Measurements from ENCODE around the gene NTRK3. TPM values are rescaled to one million over a fixed set of nuclear protein-coding genes. Genes with fewer than 3 reads are reported as not detected.

The NTRK3 gene
- total RNA-seq, 4 donors from 2014 or later = 0.94 to 3.2 (median 1.8) TPM

DNA sequence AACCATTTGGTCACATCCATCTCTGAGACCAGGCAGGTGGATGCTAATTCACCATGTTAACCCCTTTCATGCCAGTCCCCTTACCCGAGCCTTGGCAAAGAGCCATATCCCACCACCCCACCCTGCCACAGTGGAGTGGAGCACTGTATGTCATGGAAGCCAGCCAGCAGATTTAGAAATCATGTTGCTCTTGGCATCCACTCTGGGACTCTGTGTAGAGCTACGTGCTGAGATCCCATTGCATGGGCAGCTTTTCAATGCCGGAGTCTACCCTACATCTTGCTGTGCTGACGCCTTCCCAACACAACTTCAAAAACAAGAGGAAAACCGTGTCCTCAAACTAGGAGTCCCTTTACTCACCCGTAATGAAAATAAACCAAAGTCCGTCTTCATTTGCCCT is 131.0 kb downstream of the NTRK3 start:
- intact Hi-C loops (cut with DNase I) = no loop called here
- no peaks in the 10 kb centered on the region for H3K36me3 ChIP-seq
- no peaks in the 10 kb centered on the region for H3K9me3 ChIP-seq
- H3K4me3 ChIP-seq (replicated peaks in 1 of 3) = no peak overlapping the region
- no peaks in the 10 kb centered on the region for H3K27me3 ChIP-seq
- no peak for DNase-seq
- no peak for TF ChIP-seq POLR2A (IDR thresholded peaks at IDR 0.05)
- TF ChIP-seq, protein P1, sequence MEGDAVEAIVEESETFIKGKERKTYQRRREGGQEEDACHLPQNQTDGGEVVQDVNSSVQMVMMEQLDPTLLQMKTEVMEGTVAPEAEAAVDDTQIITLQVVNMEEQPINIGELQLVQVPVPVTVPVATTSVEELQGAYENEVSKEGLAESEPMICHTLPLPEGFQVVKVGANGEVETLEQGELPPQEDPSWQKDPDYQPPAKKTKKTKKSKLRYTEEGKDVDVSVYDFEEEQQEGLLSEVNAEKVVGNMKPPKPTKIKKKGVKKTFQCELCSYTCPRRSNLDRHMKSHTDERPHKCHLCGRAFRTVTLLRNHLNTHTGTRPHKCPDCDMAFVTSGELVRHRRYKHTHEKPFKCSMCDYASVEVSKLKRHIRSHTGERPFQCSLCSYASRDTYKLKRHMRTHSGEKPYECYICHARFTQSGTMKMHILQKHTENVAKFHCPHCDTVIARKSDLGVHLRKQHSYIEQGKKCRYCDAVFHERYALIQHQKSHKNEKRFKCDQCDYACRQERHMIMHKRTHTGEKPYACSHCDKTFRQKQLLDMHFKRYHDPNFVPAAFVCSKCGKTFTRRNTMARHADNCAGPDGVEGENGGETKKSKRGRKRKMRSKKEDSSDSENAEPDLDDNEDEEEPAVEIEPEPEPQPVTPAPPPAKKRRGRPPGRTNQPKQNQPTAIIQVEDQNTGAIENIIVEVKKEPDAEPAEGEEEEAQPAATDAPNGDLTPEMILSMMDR (IDR thresholded peaks at IDR 0.05) = no peak
- no peaks in the 10 kb centered on the region for H3K4me1 ChIP-seq
- 63 to 80% methylated on average over 7 of the region's 7 CpGs for WGBS, 2 donors
- H3K27ac ChIP-seq = no peak overlapping the region

DNA sequence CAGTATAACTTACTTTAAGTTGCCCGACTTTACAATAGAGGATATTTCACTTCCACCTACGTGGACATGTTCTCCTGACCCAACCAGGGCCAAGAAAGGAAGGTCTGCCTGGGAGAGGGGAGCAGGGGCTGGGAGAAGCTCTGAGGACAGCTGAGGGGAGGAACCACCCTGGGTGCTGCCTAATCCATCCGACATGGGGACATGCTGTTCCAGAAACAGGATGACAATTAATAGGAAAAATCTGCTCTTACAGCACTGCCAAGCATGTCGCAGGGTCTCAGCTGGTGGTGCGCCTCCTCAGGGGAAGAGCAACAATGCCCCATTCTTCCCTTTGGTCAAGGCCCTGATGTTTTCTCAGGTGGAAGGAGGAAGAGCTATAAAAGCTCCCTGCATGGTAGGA is 132.3 kb downstream of the NTRK3 start:
- H3K36me3 ChIP-seq = no peaks in the 10 kb centered on the region
- intact Hi-C loops (cut with DNase I) = no loop called here
- no peak overlapping the region for H3K4me3 ChIP-seq (replicated peaks in 1 of 3)
- no peak for DNase-seq
- WGBS, 2 donors = 74 to 90% methylated on average over 5 of the region's 5 CpGs
- no peak overlapping the region for H3K27ac ChIP-seq
- no peaks in the 10 kb centered on the region for H3K27me3 ChIP-seq
- H3K4me1 ChIP-seq = no peaks in the 10 kb centered on the region
- no peaks in the 10 kb centered on the region for H3K9me3 ChIP-seq
- TF ChIP-seq POLR2A (IDR thresholded peaks at IDR 0.05) = no peak
- TF ChIP-seq, protein P1 (IDR thresholded peaks at IDR 0.05) = no peak

DNA sequence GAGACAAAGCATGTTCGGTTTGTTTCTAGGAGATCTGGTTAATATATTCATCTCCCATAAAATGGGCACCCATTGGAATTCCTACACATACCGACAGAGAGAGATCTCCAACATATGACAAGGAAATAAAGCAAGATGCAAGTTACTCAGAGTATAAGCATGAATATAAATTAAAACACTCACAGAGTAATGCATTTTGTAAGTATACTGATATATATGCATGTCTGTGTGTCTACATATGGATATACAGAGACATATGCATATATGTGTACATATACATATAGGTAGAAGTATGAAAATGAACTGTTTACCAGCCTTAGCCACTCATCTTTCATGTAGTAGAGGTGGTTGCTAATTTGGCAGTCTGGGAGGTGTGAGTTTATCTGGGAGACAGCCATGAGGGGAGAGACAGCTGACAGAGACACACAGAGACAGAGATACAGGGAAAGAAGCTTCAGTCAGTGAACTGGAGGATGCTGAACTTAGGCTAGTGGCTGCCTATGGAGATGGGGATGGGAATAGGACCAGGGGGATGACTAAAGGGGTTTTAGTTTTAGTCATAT is 134.5 kb downstream of the NTRK3 start:
- DNase-seq = no peak
- Histone ChIP-seq H3K4me3 (replicated peaks in 1 of 3) (no peak overlapping the region), H3K36me3 (no peaks in the 10 kb centered on the region), H3K27ac (no peak overlapping the region), H3K27me3 (no peaks in the 10 kb centered on the region), H3K4me1 (no peaks in the 10 kb centered on the region), H3K9me3 (no peaks in the 10 kb centered on the region)
- intact Hi-C loops (cut with DNase I) = no loop called here
- TF ChIP-seq POLR2A (IDR thresholded peaks at IDR 0.05) = no peak
- TF ChIP-seq, protein P1 (IDR thresholded peaks at IDR 0.05) = no peak
- WGBS, 2 donors = 90 to 96% methylated on average over 2 of the region's 2 CpGs

DNA sequence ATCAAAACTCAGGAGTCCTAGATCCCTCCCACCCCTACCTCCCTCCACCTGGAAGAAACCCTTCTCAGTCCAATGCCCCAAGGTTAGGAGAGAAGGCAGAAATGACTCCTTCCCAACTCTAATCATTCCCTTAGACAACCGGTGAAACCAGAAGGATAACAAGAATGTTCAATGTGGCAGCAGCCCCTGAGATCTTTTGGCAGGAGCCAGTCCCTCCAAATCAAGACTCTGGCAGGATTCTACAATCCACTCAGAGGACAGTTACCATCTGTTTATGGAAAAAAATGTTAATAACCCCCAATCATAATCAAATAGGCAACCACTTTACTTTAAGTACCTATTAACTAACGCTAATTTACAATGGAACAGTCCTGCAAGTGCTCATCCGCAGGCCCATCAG is 136.5 kb downstream of the NTRK3 start:
- DNase-seq = no peak
- intact Hi-C loops (cut with DNase I) = no loop called here
- TF ChIP-seq, protein P1 (IDR thresholded peaks at IDR 0.05) = no peak
- TF ChIP-seq POLR2A (IDR thresholded peaks at IDR 0.05) = no peak

DNA sequence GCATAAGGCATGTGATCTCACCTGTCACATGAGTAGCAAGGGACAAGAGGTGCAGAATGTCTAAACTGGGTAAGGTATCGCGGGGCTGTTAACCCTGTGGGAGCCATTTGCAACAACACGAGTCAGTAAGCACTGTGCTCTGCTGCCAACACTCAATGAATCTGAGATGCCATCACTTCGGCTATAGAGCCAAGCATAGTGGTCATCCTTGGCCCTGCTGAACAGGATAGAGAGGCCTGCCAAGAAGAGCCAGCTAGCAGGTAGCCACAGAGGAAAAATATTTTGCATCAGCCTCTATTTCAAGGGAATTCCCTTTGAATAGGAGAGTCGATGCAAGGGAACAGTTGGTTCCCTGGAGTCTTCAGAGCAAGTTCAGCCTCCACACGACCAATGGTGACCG is 137.8 kb downstream of the NTRK3 start:
- WGBS, 2 donors = 82 to 86% methylated on average over 7 of the region's 7 CpGs
- Histone ChIP-seq H3K9me3 (no peaks in the 10 kb centered on the region), H3K36me3 (no peaks in the 10 kb centered on the region), H3K4me1 (no peaks in the 10 kb centered on the region), H3K4me3 (replicated peaks in 1 of 3) (no peak overlapping the region), H3K27ac (no peak overlapping the region), H3K27me3 (no peaks in the 10 kb centered on the region)
- DNase-seq = no peak
- intact Hi-C loops (cut with DNase I) = no loop called here
- TF ChIP-seq, protein P1 (IDR thresholded peaks at IDR 0.05) = no peak
- no peak for TF ChIP-seq POLR2A (IDR thresholded peaks at IDR 0.05)

More for the DNA sequence above, 136.5 kb downstream of the NTRK3 start:
- Histone ChIP-seq H3K9me3 (no peaks in the 10 kb centered on the region), H3K4me3 (replicated peaks in 1 of 3) (no peak overlapping the region), H3K27ac (no peak overlapping the region), H3K4me1 (no peaks in the 10 kb centered on the region), H3K27me3 (no peaks in the 10 kb centered on the region), H3K36me3 (no peaks in the 10 kb centered on the region)
- WGBS, 2 donors = 78 to 97% methylated on average over 3 of the region's 3 CpGs

Measured in thyroid gland (tissue), 4 donors.